Epithelial cell of prostate (primary cell): ENCODE measurements around the gene UBE2Q2.
"Not testable (repeated sequence)": the region's sequence is repeated elsewhere in the genome, so short reads cannot be mapped to it uniquely, and the experiment has no call there.

ENCODE experiments used
- DNase-seq: peaks from one replicate; pipeline ENCODE4 v3.0.0-alpha.2; 2011; ENCODE audit warnings: low read depth, low spot score
- H3K27ac ChIP-seq: fragments of 450-650 bp; 2 replicates; pipeline ENCODE4 v1.5.1; 2017; ENCODE audit warnings: mild to moderate bottlenecking

UBE2Q2 gene

GRCh38 chr15:75842722-75843677 is at the start of gene UBE2Q2:
UBE2Q2 (plus strand) TSS chr15:75843447; CDS start chr15:75843667, 220 bp downstream.
- H3K27ac ChIP-seq: peak within 1 kb of the TSS; percentile 78
- no peak for DNase-seq

DNA sequence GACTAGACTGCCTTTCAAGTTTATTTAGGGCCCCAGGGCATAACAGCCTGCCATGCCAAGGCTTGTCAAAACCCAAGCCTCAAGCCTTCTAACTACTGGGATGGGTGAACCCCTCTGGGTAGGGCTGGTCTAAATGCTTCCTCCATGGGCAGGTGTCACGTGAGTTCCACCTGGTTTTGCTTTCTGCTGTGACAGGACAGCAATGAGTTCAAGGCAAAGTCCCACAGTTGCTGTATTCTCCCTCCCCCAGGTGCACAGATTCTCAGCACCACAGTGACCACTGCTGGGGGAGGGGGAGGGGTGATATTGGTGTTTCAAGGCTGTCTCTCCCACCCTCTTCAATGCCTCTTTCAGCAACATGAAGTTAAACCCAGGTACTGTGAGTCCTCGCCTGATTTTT is 46.9 kb upstream of the UBE2Q2 start:
- DNase-seq: no peak
- no peak overlapping the region for H3K27ac ChIP-seq

- not testable (repeated sequence) for H3K27ac ChIP-seq, DNase-seq
These were observed 46.1 kb upstream of the UBE2Q2 start for GRCh38 chr15:75797146-75797545.

GRCh38 chr15:75799190-75799589 is 44.1 kb upstream of the UBE2Q2 start:
- no peak overlapping the region for H3K27ac ChIP-seq
- no peak for DNase-seq

- not testable (repeated sequence) for DNase-seq, H3K27ac ChIP-seq
These were observed 42.8 kb upstream of the UBE2Q2 start for GRCh38 chr15:75800409-75800808.

DNA sequence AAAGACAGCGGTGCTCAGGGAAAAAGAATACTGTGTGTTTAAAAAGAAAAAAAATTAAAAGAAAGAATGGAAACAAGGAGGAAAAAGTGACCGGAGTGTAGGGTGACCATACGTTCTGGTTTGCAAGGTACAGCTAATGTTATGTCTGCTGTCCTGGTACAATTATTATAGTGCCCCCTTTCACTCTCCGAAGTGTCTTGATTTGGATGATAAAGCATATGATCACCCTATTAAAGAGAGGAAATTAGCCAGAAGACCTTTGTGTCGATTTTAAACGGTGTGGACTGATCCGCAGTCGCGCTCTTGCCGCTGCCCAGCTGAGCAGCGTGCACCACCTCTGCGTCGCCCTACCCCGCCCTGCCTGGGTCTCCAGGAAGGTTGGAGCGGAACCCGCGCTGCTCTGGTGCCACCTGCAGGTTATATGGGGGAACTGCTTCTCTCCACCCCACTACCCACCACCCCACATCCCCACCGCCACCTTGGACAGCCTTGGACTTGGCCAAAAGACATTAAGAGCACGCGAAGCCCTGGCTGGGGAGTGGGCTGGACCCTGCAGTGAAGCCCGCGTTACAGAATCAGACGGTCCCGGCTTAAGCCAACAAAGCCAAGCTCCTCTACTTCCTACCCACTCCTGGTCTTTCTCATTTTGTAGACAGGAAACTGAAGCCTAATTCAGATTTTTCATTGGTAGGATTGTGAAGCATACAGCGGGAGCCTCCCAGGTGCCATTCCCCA is 41.2 kb upstream of the UBE2Q2 start:
- no peak for DNase-seq
- no peak overlapping the region for H3K27ac ChIP-seq

- not testable (repeated sequence) for H3K27ac ChIP-seq, DNase-seq
These were observed 35.8 kb upstream of the UBE2Q2 start for GRCh38 chr15:75807486-75807885.

GRCh38 chr15:75808009-75808408 is 35.2 kb upstream of the UBE2Q2 start:
- H3K27ac ChIP-seq, DNase-seq: not testable (repeated sequence)

DNA sequence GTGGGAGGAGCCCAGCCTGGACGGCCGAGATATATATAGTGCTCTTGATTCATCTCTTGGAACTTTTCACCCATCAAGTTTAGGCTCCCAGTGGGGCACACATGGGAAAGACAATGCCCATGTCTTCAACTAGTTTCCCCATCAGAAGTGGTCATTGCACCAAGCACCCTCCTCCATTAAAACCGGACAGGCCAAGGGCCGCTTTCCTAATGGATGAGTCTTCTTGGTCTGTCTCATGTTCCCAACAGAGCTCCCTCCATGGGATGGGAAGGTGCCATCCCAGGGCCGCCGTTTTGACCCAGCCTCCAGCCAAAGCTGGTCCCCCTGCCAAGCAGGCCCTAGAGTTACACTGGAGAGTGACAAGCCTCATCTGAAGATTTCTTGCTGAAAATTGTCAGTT is 34.7 kb upstream of the UBE2Q2 start:
- H3K27ac ChIP-seq: no peak overlapping the region
- DNase-seq: no peak

DNA sequence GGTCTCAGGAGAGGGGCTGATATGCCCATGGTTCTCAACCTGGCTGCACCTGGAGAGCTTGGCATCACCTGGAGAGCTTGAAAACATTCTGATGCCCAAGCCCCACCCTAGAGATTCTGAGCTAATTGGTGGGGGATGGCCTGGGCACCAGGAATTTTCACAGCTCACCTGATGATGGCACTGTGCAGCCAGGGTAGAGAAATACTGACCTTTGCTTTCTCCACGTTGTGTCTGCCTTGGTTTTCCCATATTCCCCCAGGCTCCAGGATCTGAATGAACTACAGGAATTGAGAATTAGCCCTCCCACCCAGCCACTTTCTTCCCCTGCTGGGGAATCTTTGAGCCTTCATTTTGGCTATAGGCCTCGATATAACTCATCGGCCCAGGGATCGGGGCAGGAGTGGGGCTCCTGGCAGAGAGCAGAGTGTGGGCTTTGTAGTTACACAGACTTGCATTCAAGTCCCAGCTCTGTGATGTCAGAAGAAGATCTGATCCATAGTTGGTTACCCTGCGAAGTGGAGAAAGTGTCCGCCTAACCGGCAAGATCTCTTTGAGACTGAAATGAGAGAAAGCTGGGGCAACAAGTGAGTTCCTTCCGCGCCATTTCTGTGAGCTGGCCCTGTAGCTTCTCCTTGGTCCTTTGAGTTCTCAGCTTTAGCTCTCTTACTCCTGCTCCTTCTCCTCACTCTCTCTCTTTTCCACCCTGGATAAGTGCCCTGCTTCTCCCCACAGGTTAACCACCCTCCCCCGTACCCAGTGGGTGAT is 33.1 kb upstream of the UBE2Q2 start:
- DNase-seq: no peak
- no peak overlapping the region for H3K27ac ChIP-seq

GRCh38 chr15:75810874-75811498 is 32.3 kb upstream of the UBE2Q2 start:
- no peak overlapping the region for H3K27ac ChIP-seq
- DNase-seq: no peak

DNA sequence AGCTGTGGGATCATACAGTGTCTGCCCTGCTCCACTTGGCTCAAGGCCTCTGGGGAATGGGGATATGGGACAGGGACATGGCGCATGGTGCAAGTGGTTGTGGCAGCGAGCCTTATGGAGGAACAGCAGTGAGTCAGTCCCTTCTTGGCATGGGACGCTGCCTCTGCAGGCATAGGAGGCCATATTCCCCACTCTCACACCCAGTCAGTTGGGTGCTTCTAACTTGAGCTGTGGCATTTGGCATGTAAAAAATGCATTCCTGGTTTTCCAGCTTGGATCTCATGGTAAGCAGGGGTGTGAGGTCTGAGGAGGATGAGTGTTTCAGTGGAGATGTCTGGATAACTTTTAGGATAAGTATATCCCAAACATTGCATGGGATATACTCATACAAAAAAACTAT is 31.6 kb upstream of the UBE2Q2 start:
- H3K27ac ChIP-seq: no peak overlapping the region
- DNase-seq: no peak

DNA sequence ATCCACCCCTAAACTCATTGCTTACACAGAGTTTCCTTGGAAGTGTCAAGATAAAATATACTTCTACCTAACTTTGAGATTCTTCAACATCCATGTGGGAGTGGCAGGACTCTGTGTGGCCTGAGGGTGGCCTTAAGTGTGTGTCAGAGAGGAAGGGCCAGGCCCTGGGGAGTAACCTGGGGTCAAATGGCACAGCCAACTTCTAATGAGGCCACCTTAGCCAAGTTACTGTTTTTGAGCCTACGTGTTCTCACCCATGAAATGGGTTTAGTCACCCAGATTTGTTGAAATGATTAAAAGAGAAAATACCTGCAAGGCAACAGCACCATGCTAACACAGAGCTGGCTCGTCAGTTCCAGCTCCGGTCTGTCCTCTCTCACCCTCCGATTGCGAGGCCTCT is 28.5 kb upstream of the UBE2Q2 start:
- H3K27ac ChIP-seq: no peak overlapping the region
- no peak for DNase-seq

GRCh38 chr15:75815811-75816719 is 27.2 kb upstream of the UBE2Q2 start:
- no peak for DNase-seq
- H3K27ac ChIP-seq: no peak overlapping the region

- no peak for DNase-seq
These were observed 25.9 kb upstream of the UBE2Q2 start for GRCh38 chr15:75817138-75817935.

DNA sequence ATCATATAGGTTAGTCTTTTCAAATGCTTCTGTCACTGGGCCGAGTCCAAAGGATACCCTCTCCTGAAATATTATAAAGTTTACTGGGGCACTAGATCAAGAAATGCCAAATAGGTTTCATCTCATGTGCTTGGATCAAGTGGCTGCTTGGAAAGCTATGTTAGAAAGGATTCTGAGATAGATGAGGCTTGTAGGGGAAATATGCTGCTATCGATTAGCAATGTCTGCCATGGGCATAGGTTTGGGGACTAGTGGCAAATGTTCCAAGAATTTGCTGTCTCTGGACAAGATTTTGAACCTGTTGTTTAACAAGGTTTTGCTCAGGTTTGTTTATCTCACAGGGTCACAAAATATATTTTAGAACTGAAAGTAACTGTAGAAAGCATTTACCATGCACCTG is 23.0 kb upstream of the UBE2Q2 start:
- H3K27ac ChIP-seq: no peak overlapping the region
- DNase-seq: no peak

More at GRCh38 chr15:75817138-75817935, 25.9 kb upstream of the UBE2Q2 start:
- no peak overlapping the region for H3K27ac ChIP-seq

DNA sequence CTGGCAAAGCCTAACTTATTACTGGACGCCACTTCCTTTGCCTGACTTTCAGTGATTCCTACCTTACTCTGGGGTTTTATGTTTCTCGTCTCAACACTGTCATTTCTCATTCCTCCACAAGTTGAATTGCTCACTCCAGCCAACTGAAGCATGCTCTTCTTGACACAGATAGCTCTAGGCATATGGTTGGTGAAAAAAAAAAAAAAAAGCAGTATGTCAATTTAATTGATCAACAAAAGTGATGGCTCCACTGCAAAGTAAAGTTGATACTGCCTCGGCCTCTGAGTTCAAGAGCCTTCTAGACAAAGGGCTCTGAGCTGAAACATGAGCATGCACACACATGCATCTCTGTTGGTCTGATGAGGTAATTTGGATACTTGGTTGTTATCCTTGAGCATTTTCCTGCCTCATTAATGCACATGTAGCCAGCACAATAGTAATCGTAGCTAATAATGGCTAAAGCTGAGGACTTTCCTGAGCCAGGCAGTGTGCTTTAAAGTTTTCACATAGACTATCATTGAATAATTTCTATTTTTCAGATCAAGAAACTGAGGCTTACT is 21.4 kb upstream of the UBE2Q2 start:
- H3K27ac ChIP-seq: no peak overlapping the region
- no peak for DNase-seq

DNA sequence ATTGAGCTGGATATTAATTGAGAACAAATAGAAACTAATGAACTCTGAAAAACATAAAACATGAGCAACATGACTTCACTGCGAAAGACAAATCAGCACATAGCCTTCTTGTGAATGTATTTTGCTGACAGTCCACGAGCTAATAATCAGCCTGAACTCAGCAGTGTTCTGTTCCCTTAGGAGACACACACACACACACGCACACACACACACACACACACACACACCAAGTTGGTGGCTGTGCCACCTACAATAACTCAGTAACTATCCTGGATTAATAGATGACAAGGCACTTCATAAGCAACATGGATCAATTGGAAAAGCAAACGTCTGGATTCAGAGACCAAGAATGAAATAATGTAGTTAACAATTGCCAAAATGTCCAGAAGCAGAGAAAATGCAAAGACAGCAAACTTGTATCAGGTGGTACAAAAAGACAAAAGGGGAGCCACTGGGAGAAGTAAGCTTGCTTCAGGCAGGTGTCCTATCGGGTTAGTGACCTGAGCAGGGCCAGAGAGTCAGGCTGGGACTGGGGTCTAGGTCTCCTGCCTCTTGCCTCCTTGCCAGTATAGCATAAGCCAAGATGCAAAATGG is 20.5 kb upstream of the UBE2Q2 start:
- DNase-seq: no peak
- H3K27ac ChIP-seq: no peak overlapping the region
